HG03025 (cell line): Measurements from ENCODE around the gene CCKAR.

ENCODE experiments used
- ATAC-seq: cut with Tn5 transposase; IDR thresholded peaks from one replicate; pipeline ENCODE4 v1.9.1; 2021; ENCODE audit warnings: mild to moderate bottlenecking, moderate library complexity; ENCODE audit not compliant: unreplicated experiment, low FRiP score

The CCKAR gene

DNA sequence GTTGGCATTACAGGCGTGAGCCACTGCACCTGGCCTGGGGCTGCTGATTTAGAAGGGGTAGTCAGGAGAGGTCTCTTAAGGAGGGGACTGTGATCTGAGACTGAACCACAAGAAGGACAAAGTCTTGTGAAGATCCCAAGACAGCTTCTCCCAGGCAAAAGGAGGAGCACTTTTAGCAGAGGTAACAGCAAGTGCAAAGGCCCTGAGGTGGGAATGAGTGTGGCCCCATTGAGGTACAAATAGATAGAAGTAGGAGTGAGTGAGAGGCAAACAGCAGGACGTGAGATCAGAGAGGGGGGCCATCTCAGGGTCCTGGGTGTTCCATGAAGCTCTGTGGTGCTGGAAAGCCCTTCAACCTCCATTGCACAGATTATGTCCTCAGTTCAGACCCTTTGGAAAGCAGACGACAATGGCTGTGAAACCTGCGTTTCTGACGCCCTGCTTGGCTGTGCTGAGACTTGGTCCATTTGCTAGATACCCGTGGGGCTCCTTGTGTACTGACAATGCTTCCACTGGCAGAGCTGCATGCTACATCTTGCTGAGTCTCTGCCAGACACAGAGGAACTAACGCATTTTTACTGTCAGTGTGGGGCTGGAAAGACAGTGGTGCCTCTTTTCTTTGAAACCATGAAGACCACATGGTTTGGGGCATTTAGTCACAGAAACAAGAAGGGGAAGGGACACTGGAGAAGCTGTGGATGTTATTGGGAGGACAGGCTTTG is 1.3 kb upstream of the CCKAR start:
- ATAC-seq, result no peak

- ATAC-seq, result no peak
Measured at GRCh38 chr4:26490960-26491284, 638 bp upstream of the CCKAR start.

- no peak for ATAC-seq
Measured at GRCh38 chr4:26489101-26489985, 941 bp downstream of the CCKAR start.

GRCh38 chr4:26485684-26486083 is 4.6 kb downstream of the CCKAR start:
- no peak for ATAC-seq

DNA sequence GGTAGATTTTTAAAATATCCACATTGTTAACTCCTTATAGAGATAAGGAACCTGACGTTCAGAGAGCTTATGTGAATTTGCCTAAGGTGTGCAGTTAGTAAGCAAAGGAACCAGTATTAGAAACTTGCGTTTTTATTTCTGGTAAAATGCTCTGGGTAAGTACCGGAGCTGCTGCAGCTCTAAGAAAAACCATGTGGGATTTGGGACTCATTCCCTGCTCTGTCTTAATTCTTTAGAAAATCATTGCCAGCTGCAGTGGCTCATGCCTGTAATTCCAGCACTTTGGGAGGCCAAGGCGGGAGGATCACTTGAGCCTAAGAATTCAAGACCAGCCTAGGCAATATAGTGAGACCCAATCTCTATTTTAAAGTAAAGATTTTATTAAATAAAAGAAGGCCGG is 5.8 kb downstream of the CCKAR start:
- ATAC-seq, result no peak

DNA sequence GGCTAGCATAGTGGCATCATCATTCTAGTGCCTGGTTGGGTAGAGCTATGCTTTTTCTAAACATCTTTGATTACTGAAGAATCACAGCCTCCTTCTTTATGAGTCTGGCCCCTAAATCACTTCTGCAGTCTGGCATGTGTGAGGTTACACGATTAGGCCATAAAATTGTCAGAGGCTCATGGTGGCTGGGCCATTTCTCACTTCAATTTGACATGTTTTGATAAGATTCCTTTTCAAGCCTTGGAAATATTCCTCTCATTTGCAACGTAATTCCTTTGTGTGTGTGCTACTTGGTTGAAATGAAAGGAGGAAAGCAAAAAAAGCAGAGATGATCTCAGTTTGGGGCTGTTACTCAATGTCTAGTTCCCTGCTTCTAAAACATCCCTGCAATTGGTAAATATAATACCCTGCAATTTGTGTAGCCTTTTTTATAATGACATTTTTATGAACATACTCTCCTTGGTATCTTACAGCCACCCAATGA is 6.2 kb downstream of the CCKAR start:
- ATAC-seq, result no peak

DNA sequence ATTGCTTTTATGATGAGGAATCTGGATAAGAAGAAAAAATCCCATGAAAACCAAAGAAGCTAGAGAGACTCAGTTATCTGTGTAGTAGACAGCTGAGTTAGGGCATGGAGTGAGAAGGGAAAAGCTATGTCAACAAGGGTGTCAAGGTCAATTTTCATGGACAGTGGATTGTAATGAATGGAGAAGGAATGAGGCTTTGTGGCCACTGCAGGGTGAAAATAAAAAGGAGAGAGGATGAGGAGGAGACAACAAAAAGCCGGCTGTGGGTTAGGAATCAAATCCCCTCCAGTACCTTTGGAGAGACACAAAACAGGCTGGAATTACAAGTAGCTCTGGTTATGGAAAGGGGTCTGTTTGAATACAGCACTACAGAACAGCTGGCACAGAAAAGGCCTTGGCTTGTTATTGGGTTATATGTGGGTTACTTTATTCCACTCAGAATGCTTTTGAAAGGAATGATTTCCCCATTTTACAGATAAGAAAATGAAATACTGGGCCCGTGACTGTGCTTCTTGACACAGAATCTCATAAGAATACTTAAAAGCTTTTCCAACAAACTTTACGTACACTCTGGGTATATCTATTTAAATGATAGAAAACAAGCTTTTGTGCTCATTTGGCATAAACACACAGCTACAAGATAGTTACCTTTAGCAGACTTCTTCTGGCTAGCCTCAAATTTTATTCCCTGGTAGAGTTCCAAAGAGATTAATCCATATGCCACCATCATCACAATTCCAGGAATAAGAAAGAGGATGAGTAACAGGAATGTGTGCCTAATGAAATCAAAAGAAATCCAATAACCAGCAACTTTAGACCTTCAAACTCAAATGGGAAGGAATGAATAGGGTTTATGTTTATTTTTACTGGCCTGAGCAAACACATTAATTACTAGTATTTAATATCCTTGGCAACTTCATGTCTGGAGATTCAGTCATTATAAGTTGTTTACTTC is 7.5 kb downstream of the CCKAR start:
- ATAC-seq, result no peak

- no peak for ATAC-seq
Measured at GRCh38 chr4:26478330-26478729, 12.0 kb downstream of the CCKAR start.

- ATAC-seq, result no peak
Measured at GRCh38 chr4:26476545-26476944, 13.7 kb downstream of the CCKAR start.

DNA sequence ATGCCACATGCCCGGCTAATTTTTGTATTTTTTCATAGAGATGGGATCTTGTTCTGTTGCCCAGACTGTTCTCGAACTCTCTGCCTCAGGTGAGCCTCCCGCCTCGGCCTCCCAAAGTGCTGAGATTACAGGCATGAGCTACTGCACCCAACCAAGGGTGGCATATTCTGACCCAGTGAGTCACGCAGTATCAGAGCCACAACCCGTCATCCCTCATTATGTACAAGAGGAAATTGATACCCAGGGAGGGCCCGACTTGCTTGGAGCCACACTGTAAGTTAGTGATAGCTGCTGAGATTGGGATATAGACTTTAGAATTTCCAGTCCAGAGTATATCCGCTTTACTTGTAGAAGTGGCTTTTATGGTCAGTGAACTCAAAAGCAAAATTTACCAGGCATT is 14.6 kb downstream of the CCKAR start:
- no peak for ATAC-seq

- no peak for ATAC-seq
Measured at GRCh38 chr4:26474551-26474950, 15.7 kb downstream of the CCKAR start.

- ATAC-seq, result no peak
Measured at GRCh38 chr4:26473893-26474292, 16.4 kb downstream of the CCKAR start.

DNA sequence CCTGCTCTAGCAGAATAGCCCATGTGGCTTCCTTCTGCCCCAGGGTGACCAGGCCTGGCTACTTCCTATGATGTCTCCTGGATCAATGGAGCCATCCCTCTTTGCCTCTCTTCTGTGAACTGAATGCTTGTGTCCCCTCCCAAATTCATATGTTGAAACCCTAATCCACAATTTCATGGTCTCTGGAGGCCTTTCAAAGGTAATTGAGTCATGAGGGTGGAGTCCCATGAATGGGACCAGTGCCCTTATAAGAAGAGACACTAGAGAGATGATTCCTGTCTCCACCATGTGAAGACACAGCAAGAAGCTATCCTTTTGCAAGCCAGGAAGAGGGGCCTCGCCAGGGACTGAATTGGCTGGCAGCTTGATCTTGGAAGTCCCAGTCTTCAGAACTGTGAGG is 18.4 kb downstream of the CCKAR start:
- no peak for ATAC-seq

DNA sequence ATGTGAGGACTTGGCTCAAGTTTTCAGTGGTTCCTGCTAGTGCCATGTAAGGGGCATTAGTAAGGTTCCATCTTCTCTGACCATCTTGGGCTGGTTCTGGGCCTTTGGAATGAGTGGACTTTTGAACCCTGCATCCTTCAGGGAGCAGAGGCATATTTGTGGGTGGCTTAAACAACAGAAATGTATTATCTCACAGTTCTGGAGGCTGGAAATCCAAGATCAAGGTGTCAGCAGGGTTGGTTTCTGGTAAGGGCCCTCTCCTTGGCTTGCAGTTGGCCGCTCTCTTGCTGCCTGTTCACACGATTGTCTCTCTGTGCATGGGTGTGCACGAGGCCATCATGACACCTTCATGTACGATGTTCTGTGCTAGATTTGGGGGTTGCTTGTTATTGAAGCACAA is 21.3 kb downstream of the CCKAR start:
- no peak for ATAC-seq

GRCh38 chr4:26468283-26468949 is 21.9 kb downstream of the CCKAR start:
- ATAC-seq, result no peak

- no peak for ATAC-seq
Measured at GRCh38 chr4:26467724-26468123, 22.6 kb downstream of the CCKAR start.

- ATAC-seq, result no peak
Measured at GRCh38 chr4:26466578-26467270, 23.6 kb downstream of the CCKAR start.

GRCh38 chr4:26464420-26465095 is 25.7 kb downstream of the CCKAR start:
- no peak for ATAC-seq

DNA sequence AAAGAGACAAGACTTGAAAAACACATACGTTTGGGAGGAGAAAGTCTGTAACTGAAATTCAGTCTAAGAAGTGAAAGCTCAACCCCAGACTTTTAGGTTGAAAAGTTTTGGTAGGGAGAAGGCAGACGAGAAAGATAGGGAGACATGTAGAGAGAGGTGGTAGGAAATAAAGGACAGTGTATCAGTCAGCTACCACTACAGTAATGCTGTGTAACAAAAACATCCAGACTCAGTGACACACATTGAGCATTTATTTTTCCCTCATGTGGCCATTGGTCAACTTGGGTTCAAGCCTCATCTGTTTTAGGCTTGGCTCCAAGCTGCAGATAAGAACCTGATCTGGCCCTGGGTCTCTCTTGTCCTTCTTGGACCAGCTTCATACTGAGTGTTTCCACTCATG is 26.9 kb downstream of the CCKAR start:
- no peak for ATAC-seq
